DMS 273 treated with DMSO at 0.1 percent for 48 hours (cell line): ENCODE results near the gene EPN1.

Experiments
- DNase-seq: peaks from one replicate; lab custom pipeline; 2025; lab: John Stamatoyannopoulos, UW

EPN1 gene

DNA sequence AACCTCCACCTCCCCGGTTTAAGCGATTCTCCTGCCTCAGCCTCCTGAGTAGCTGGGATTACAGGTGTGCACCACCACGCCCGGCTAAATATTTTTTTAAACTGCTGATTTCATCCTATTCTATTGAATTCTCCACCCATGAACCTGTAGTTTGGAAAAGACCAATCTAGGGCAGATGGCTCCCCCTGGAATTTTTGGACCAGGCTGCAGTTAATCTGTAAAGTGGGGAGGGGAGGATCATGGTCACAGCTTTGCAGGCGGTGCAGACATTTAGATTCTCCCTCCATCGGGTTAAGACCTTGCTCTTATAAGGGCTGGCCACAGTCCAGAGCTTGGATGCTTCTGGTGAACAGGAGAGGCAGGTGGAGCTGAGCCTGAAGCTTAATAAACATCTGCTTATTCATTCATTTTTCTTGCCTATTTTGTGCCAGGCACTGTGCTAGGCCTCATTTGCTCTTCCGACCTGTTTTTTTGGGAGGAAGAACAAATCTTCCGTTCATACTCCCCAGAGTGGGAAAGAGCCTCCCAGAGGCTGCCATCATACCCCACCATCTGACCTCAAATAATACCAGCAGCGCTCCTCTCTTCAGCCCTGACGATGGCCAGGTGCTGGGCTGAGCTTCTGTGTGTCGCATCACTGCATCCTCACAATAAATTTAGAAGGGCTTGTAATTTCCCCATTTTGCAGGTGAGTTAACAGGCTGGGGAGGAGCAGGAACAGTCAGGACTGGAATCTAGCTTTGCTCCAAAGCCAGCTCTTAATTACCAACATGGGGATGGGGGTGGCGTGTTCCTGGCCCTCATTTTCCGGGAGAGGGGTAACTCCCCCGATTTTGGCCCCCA is 27.9 kb upstream of the EPN1 start:
- no peak for DNase-seq

DNA sequence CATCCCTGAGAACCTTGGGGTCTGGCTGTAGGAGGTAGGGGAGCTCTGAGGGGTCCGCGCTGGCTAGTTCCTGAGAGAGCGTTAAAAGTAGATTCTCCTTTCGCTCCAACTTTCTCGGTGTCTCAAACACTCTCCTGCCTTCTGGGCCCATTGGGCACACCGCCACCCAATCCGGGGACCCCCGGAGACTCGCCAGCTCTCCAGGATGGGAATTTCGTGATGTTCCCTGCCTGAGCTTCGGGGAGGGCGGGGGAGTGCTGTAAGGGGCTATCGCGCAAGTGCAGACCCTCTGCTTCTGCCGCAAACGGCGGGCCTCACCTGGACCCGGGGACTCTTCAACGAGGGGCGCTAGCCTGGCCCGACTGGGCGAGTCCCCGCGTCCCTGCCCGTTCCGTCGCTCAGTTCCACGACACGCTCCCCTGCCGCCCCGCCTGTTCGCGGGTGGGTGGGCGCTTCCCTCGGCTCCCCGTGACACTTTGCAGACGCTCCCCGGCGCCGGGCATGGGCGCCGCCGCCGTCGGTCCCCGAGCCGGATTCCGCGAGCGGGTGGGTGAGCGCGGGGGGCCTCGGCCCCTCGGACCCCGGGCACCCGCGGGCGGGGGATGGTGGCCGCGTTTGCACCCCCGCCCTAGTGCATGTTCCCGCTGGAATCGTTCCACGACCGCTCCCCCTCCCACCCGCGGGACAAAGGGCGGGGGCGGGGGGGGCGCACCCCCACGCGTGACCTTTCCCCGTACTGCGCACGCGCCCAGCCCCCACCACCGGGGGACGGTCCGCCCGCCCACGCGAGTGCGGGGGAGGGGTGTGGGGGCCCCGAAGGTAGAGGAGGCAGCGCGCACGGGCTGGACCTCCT is 27.1 kb upstream of the EPN1 start, which contains the start of gene CCDC106:
CCDC106 (plus strand) TSS at position 481 of the 853 bp plus-strand sequence. CDS start 835 bp downstream, outside the sequence.
- no peak for DNase-seq

DNA sequence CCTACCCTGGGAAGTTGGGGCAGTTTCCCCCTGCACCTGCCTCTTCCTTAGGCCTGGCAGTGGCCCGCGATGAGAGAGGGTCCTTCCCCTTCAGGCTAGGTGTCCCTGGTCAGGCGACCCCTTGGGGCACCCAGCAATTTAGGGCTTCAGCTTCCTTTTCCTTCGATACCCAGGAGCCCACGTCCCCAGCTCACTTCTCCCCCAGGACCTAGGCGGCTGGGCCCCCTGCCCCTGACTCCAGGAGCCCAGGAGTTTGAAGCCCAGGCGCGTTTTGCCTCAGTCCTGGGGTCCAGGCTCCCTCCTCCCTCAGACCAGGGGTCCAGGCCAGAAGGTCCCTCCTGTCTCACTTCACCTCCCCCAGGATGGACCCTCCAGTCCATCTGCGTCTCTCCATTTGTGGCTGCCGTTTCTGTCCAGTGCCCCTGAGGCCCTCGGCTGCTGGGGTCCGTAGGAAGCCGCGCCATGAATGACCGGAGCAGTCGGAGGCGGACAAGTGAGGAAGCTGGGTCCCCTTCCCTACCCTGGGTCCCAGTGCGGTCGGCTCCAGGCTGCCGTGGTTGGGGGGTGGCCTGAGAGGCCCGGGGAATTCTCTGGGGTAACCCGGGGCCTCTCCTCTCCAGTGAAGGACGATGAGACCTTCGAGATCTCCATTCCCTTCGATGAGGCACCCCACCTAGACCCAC is 26.3 kb upstream of the EPN1 start:
- DNase-seq = no peak

DNA sequence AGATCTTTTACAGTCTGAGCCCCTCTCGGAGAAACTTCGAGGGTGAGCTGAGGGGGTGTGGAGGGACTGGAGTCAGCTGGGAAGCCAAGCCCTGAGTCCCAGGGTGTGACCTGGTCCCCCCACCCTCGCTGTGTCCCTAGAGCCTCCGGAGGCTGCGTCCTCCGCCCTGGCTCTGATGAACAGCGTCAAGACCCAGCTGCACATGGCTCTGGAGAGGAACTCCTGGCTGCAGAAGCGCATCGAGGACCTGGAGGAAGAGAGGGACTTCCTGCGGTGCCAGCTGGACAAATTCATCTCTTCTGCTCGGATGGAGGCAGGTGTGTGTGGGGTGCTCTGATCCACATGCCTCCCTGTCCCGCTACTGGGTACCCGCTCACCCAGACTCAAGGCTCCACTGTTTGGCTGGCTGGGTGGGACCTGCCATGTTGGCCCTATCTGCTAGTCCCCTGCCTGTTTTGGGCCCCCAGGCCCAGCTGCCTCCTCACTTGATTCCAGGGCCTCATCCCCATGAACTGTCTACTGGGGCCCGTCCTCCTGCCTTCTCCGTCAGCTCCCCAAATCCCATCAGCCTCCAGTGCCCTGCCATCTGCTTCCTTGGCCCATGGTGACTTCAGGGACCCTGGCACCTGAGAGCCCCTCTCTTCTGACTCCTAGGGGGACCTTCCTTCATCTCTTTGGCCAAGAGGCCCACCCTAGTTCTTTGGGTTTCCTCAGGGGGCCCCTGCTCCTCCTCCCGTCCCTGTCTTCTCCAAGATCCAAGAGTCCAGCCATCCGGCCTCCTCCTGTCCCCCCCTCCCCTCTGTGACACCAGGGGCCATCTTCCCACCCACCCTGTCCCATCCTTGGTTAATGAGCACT is 25.5 kb upstream of the EPN1 start:
- no peak for DNase-seq

DNA sequence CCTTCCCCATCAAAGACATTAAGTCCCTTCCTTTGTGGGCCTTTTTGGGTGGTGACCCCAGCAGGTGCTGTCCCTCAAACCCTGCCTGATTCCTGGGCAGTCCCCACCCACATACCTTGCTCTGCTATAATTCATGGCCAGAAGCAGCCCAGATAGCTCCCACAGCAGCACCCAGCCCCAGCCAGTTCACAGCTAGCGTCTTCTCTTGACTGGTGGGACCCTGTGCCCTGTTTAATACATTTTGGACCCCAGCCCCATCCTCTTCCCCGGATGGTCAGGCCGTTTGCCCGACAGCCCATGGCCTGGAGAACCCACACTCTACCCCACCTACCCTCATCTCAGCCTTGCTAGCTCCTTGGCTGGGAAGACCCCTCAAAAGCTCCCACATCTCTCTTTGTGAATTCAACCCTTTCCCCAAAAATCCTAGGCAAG is 24.9 kb upstream of the EPN1 start:
- DNase-seq = no peak

DNA sequence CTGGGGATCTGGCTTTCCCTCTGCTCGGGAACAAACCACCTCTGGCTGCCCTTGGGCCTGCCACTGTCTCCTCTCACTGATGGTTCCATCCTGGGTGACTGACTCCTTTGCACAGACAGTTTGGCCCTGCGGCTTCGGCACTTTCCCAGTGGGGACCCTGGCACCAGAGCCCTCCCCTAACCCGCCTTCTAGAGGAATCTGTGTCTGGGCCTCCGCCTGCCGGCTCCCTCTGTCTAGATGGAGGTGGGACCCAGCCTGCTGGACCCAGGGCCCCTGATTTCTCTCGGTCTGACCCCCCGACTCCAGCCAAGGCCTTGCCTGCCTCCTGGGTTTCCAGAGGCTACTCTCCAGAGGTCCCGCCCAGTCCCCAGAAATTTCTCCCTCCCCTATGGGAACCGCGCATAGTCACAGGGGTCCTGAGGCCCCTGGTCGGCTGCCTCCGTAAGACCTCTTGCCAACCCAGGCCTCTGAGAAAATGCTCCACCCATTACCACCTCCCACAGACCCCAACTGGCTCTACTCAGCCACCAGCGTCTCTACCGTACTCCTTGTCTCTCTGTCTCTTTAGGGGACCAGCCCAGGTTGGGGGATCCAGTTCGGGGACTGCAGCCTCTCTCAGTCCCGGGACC is 24.3 kb upstream of the EPN1 start:
- no peak for DNase-seq

DNA sequence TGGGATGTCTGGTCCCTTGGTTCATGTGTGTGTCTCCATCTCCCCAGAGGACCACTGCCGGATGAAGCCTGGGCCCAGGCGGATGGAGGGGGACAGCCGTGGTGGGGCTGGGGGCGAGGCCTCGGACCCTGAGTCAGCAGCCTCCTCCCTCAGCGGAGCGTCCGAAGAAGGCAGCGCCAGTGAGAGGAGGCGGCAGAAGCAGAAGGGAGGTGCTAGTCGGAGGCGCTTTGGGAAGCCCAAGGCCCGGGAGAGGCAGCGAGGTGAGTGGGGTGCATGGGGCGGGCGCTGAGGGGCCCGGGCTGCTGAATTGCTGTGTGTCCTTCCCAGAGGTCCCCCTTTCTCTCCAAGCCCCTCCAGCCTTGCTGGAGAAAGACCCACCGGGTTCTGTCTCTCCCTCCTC is 23.8 kb upstream of the EPN1 start:
- DNase-seq = no peak

DNA sequence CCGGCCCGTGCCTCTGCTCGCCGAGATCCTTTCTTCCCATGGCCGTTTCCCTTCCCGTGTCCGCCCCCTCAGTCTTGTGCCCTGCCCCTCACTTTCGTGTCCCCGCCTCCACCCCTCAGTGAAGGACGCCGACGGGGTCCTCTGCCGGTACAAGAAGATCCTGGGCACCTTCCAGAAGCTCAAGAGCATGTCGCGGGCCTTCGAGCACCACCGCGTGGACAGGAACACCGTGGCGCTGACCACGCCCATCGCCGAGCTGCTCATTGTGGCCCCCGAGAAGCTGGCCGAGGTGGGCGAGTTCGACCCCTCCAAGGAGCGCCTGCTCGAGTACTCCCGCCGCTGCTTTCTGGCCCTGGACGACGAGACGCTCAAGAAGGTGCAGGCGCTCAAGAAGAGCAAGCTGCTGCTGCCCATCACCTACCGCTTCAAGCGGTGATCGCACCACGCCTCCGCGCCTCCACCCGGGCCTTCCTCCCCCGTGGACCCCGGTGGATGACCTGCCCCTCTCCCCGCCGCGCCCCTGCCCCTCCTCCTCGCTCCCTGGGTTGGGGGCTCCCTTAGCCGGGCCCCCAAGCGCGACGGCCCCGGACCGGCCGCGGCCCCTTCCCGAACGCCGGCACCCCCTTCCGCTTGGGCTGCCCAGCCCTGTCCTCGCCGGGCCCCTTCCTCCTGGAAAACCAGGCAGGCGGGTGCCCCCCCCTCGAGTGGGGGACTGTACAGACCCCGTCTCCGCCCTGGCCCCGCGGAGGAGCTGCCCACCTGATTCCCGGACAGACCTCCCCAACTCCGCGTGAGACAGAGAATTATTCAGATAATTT is 22.5 kb upstream of the EPN1 start:
- no peak for DNase-seq

DNA sequence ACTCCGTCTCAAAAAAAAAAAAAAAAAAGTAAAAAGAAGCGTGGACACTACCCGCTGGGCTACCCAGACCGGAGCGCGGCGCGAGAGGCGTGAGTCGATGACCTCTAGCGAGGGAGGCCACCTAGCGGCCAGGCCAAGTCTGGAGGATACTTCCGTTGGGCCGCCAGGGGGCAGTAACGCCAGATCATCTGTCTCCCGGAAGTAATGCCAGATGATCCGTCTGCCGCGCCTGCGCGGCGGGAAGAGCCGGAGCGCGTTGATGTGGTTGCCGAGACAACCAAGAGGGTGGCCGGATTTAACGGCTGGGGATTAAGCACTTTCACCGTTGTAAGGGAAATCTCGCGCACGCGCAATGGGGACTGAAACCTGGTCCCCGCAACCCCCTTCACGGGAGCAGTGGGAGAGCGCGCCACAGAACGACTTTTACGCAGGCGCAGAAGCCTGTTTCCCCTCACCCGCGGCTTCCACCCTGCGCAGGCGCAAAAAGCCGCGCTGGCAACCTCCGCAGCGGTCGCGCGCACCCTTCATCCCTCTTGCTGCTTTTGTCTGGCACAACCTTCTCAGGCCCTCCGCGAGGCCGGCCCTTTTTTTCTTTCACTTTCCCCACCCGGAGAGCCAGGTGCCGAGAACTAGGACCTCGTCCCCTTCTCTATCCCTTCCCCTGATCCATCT is 21.2 kb upstream of the EPN1 start:
- peak; percentile 94 for DNase-seq

DNA sequence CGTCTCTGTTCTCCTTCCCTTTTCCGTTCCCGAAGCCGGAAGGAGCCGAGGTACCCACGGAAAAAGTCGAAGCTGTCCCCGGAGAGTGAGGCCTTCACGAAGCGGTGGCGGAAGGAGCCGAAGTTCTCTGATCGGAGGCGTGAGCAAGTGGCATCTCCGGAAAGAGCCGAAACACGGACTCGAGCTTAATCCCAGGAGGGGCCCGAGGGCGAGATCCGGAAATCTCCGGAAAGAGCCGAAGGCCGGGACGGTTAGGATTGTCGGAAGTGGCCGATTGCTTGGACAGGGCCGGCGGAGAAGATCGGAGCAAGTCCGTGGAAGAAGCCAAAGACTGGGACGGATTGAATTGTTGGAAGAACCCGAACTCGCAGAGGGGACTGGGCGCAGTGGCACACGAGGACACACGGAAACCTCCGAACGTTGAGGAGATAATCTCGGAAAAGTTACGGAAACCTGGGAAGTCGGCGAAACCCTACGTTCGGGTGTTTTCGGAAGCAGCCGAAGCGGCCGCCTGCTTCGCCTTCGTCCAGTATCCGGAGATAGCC is 20.6 kb upstream of the EPN1 start:
- DNase-seq = peak; percentile 96

DNA sequence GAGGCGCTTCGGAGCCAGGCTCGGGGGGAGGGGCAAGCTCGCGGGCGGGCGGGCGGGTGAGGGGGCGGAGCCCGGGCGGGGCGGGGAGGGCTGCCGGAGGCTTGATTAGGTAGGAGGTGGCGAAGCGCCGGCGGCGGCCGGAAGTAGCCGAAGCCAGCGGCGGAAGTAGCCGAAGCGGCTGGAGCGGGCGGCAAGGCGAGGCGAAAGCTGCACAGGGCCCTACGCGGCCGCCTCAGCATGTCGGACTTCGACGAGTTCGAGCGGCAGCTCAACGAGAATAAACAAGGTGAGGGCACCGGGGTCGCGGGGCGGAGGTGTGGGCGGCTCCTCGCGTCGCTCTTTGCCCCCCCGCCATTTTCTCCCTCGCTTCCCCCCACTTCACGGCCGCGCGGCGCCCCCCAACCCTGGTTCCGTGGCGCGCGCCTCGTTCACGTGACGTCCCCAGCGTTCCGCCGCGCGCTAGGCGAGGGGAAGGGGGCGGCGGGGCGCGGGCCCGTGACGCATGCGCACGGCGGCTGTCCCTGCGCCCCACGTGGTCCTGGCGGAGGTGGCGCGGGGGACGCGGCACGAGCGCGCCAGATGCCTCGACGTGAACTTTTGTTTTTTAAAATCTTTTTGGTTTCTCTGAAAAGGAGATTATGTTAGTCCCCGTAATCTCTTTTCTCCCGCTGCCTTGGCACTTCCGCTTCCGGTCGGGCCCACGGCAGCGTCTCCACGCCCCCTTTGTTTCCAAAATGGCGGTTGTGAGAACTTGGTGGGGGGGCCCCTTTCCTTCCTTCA is 20.0 kb upstream of the EPN1 start, which contains the start of gene U2AF2:
U2AF2 (plus strand) TSS at position 168 of the 780 bp plus-strand sequence; CDS start at position 238, 70 bp downstream.
- DNase-seq = peak; percentile 90

DNA sequence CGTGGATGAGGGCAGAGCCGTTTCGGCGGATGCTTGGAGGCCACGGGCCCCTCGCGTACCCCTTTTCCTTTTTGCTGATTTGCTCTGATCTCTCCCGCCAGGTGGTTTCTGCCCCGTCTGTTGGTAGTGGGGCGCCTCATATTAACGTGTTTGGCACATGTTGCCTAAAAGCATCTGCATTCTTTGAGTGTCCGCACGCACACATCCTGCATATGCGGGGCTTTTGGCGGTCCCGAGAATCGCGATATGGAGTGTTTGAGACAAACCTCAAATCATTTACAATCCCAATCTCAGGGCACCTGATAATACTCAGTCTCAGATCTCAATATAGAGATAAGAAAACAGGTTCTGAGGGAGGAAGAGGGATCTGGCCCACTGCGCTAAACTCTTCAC is 19.4 kb upstream of the EPN1 start:
- DNase-seq = no peak

DNA sequence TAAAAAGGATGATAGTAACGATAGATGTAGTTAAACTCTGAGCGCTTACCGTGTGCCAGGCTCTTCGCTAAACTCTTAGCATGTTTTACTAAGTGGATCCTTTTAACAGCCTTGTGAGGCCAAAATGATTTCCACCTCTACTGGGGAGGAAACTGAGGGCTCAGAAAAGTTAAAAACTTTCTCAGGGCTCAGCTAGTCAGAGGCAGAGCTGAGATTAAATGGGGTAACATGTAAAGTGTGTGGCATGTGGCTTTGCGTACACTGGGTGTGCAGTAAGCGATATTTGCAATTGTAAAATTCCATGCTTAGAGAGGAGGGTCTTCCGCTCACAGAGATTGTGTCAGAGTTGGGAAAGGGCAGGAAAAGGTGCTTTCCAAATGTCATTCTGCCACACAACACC is 18.5 kb upstream of the EPN1 start:
- no peak for DNase-seq

DNA sequence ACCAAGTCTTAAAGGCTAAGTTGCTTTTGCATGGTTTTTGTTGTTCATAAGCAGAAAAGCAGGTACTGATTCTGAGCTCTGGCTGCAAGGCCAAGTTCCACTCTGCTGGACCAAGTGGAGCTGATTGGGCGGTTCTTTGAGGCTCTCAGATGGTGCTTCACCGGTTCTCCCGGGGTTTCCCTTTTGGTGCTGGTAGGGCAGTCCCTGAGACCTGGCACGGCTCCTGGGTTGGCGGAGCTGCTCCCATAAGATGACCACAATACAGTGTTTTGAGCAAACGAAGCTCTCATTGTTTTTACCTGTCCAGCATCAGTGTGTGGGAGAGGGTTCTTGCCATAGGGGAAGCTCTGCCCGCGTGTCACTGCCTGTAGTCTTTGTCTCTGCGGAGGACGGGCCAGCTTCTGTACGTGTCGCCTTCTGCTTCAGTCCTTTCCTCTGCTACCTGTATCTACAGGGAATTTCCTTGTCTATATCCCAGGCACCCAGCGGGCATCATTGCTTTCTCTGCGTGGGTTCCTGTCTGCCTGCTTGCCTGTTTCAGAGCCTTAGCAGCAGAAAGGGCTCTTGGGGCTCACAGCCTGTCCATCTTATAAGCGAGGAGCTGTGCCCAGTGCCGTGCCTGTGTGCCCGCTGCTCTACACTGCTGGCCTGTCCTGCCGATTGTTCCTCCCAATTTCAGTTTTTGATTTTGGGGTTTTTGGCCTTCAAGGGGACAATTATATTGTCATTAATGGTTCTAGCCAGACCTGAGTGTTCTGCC is 17.9 kb upstream of the EPN1 start:
- no peak for DNase-seq

DNA sequence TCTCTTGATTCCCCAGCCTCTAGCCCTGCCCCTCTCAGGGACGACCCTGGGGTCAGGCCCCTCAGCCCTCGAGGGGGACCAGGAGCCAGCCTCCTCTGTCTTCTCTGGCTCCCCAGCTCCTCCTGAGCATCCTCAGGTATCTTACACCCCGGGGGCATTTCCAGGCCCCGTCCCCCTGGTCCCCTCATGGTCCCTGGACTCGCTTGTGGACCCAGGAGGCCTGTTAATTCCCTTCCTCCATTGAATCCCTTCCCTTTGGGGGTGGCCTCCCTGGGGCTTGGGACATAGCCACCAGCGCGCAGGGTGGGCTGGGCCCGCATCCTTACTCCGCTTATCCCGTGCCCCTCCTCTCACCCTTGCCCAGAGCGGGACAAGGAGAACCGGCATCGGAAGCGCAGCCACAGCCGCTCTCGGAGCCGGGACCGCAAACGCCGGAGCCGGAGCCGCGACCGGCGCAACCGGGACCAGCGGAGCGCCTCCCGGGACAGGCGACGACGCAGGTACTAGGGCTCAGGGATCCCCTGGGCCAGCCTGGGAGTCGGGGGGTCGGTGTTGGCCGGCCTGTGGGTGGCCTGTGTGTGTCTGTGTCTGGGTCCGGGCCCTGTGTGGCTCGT is 16.1 kb upstream of the EPN1 start:
- no peak for DNase-seq

DNA sequence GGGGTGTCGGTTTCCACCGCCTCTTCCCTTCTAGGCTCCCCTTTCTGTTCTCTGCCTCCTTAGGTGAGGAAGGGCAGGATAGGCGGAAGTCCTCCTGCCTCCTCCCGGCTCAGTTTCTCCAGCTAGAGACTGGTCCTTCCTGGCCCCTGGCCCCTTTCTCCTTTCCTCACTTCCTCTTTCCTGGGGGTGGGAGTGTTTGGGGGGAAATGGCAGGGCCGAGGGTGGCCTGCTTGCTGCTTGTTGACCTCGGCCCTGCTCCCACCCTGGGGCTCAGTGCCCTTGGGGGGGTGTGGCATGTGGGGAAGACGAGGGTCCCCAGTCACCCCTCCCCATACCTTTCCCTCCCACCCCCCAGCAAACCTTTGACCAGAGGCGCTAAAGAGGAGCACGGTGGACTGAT is 15.2 kb upstream of the EPN1 start:
- DNase-seq = no peak

DNA sequence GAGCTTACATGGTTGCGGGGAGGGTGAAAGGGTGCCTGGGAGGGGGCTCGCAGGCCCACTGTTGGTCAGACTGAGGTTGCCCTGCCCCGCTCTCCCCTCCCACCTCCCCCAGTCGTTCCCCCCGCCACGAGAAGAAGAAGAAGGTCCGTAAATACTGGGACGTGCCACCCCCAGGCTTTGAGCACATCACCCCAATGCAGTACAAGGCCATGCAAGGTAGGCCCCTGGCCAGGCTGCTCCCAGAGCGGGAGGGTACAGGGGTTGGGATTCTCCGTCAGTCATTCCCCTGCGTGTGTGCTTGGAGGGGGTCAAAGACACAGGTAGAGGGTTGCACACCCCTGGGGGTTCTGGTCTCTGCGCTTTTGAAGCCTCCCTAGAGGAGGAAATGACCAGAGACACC is 14.6 kb upstream of the EPN1 start:
- no peak for DNase-seq
